ENCODE data around the gene SECTM1.
"Not testable (repeated sequence)": the region's sequence is repeated elsewhere in the genome, so short reads cannot be mapped to it uniquely, and the experiment has no call there.

The SECTM1 gene

GRCh38 chr17:82367724-82368524, 34.4 kb upstream of the SECTM1 start:
- DNase-seq, result no peak

- DNase-seq, result peak; percentile 49
Measured at GRCh38 chr17:82366749-82367148, 33.2 kb upstream of the SECTM1 start.

GRCh38 chr17:82365606-82366295, 32.2 kb upstream of the SECTM1 start:
- no peak for DNase-seq

- DNase-seq, result no peak
Measured at GRCh38 chr17:82361885-82362633, 28.5 kb upstream of the SECTM1 start.

- DNase-seq, result not testable (repeated sequence)
Measured at GRCh38 chr17:82359451-82360074, 26.0 kb upstream of the SECTM1 start.

GRCh38 chr17:82358465-82359350, 25.1 kb upstream of the SECTM1 start, which contains the start of gene TEX19:
Gene TEX19 (plus strand): TSS chr17:82359247. CDS start chr17:82362151, 2,904 bp downstream.
- peak; percentile 65 for DNase-seq

- no peak for DNase-seq
Measured at GRCh38 chr17:82357394-82357793, 23.8 kb upstream of the SECTM1 start.

- peak; percentile 36 for DNase-seq
Measured at GRCh38 chr17:82356845-82357355, 23.3 kb upstream of the SECTM1 start.

- DNase-seq, result no peak
Measured at GRCh38 chr17:82355770-82356427, 22.3 kb upstream of the SECTM1 start.

GRCh38 chr17:82354804-82355308, 21.3 kb upstream of the SECTM1 start:
- no peak for DNase-seq

- no peak for DNase-seq
Measured at GRCh38 chr17:82353484-82353883, 19.9 kb upstream of the SECTM1 start.

- peak; percentile 86 for DNase-seq
Measured at GRCh38 chr17:82351713-82352488, 18.3 kb upstream of the SECTM1 start.

- DNase-seq, result no peak
Measured at GRCh38 chr17:82351254-82351712, 17.7 kb upstream of the SECTM1 start.

- no peak for DNase-seq
Measured at GRCh38 chr17:82350182-82351030, 16.8 kb upstream of the SECTM1 start.

GRCh38 chr17:82349287-82349701, 15.7 kb upstream of the SECTM1 start:
- DNase-seq, result no peak

- DNase-seq, result no peak
Measured at GRCh38 chr17:82348866-82349265, 15.3 kb upstream of the SECTM1 start.

GRCh38 chr17:82348434-82348833, 14.9 kb upstream of the SECTM1 start:
- no peak for DNase-seq

- DNase-seq, result not testable (repeated sequence)
Measured at GRCh38 chr17:82347994-82348393, 14.4 kb upstream of the SECTM1 start.
